ENCODE results near the gene ZNF296. TPM values are rescaled to one million over a fixed set of nuclear protein-coding genes. Genes with fewer than 3 reads are reported as not detected.

The ZNF296 gene
- total and polyA plus RNA-seq, 2 of the 13 experiments (the other 11 are each of a cell fraction or from before 2014, with no cell fraction given): 0.26 to 0.62 TPM

- TF ChIP-seq PREB (CRISPR knock-in tag; IDR thresholded peaks at IDR 0.05) (no peak), GABPA (IDR thresholded peaks at IDR 0.05; ENCODE audit: low read depth, low read length) (no peak), GABPA (CRISPR knock-in tag; IDR thresholded peaks at IDR 0.05; ENCODE audit: low read depth) (0 out of 2 replicates have a peak, but pooled peaks have one; percentile 17), ZNF691 (CRISPR knock-in tag; IDR thresholded peaks at IDR 0.05; ENCODE audit: borderline replicate concordance, low read depth) (no peak), ZNF605 (CRISPR knock-in tag; IDR thresholded peaks at IDR 0.05) (no peak), ZNF383 (CRISPR knock-in tag; IDR thresholded peaks at IDR 0.05; ENCODE audit: borderline replicate concordance) (no peak), SYNCRIP (IDR thresholded peaks at IDR 0.05; ENCODE audit: insufficient read depth, low read depth, low read length) (no peak), IRF2 (CRISPR knock-in tag; IDR thresholded peaks at IDR 0.05) (0 out of 2 replicates have a peak, but pooled peaks have one; percentile 41), GTF2F1 (IDR thresholded peaks at IDR 0.05; ENCODE audit: low read length) (no peak), EZH2 (conservative IDR thresholded peaks at IDR 0.05; ENCODE audit: low read depth, low read length) (no peak), ZFX (CRISPR knock-in tag; IDR thresholded peaks at IDR 0.05; ENCODE audit: low read depth) (peak; percentile 74), ZNF33A (CRISPR knock-in tag; IDR thresholded peaks at IDR 0.05; ENCODE audit: borderline replicate concordance) (no peak), PHF20 (CRISPR knock-in tag; IDR thresholded peaks at IDR 0.05) (no peak), FOXP1 (IDR thresholded peaks at IDR 0.05) (no peak), FOXP1 (CRISPR knock-in tag; IDR thresholded peaks at IDR 0.05) (peak; percentile 17; the same call in 1 of the 2 replicates), RBFOX2 (IDR thresholded peaks at IDR 0.05; ENCODE audit: low read depth, low read length) (no peak), ZNF446 (CRISPR knock-in tag; IDR thresholded peaks at IDR 0.05) (no peak), NFAT5 (CRISPR knock-in tag; IDR thresholded peaks at IDR 0.05) (no peak), RFX5 (IDR thresholded peaks at IDR 0.05; ENCODE audit: low read depth, low read length) (no peak), ZNF224 (CRISPR knock-in tag; IDR thresholded peaks at IDR 0.05) (no peak), MAFG (CRISPR knock-in tag; IDR thresholded peaks at IDR 0.05) (no peak), IKZF5 (CRISPR knock-in tag; IDR thresholded peaks at IDR 0.05) (peak; percentile 70; the same call in 1 of the 2 replicates), NFE2L1 (CRISPR knock-in tag; IDR thresholded peaks at IDR 0.05; ENCODE audit: borderline replicate concordance) (no peak), SMAD3 (CRISPR knock-in tag; IDR thresholded peaks at IDR 0.05) (no peak)
Observed at GRCh38 chr19:45103508-45104319, 27.4 kb upstream of the ZNF296 start (continued).
